OCI-LY1 (cell line): ENCODE measurements around the gene HECA.

Experiments
- EZH2 ChIP-seq: fragments of 200-600 bp; sonication (generic), shearing (Covaris generic); IDR thresholded peaks from 2 replicates; pipeline ENCODE4 v1.8.0; 2017; ENCODE audit warnings: borderline replicate concordance, mixed run types, mild to moderate bottlenecking, antibody characterized with exemption, low read length, moderate library complexity, mixed read lengths
- TF ChIP-seq, protein P1 (sequence below): fragments of 200-600 bp; sonication (generic), shearing (Covaris generic); IDR thresholded peaks from 2 replicates; pipeline ENCODE4 v1.5.1; 2017; ENCODE audit warnings: mild to moderate bottlenecking, antibody characterized with exemption, low read length, moderate library complexity, mixed read lengths

DNA sequence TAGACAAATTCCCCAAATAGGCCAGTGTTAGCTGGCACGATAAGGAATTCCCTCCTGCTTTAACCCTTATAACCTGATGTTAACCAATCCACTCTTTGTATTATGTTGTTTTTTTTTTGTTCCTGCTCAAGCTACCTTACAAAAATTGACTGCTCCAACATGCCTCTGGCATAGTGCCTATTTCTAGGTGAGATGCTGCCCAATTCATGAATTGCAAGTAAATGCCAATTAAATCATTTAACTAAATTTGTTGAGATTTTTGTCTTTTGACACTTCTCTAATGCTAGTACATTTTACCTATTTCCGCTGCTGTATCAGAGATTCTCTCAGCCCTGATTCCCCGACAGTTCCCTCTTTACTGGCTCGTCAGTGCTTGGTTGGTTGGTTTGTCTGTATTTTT is 66.5 kb downstream of the HECA start:
- TF ChIP-seq, protein P1, sequence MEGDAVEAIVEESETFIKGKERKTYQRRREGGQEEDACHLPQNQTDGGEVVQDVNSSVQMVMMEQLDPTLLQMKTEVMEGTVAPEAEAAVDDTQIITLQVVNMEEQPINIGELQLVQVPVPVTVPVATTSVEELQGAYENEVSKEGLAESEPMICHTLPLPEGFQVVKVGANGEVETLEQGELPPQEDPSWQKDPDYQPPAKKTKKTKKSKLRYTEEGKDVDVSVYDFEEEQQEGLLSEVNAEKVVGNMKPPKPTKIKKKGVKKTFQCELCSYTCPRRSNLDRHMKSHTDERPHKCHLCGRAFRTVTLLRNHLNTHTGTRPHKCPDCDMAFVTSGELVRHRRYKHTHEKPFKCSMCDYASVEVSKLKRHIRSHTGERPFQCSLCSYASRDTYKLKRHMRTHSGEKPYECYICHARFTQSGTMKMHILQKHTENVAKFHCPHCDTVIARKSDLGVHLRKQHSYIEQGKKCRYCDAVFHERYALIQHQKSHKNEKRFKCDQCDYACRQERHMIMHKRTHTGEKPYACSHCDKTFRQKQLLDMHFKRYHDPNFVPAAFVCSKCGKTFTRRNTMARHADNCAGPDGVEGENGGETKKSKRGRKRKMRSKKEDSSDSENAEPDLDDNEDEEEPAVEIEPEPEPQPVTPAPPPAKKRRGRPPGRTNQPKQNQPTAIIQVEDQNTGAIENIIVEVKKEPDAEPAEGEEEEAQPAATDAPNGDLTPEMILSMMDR: no peak
- TF ChIP-seq EZH2: no peak
